Uterus (tissue), 2 donors: ENCODE measurements around the gene CST5.

Source experiments
- CTCF ChIP-seq, 4 experiments: fragments of 200-600 bp in 2 of 4; fragments of 450-650 bp in 2 of 4; sonication (generic) in 2 of 4; IDR thresholded peaks; one replicate each; pipeline ENCODE4 v1.5.1; 2016 to 2019; ENCODE audit warnings: antibody characterized with exemption in 4 of 4, mild to moderate bottlenecking in 2 of 4, moderate library complexity in 1 of 4
- POLR2A ChIP-seq, 2 donors: fragments of 450-650 bp; IDR thresholded peaks; one replicate each; pipeline ENCODE4 v1.6.1; 2016; ENCODE audit warnings: antibody characterized with exemption in 2 of 2, mild to moderate bottlenecking in 1 of 2, moderate library complexity in 1 of 2

DNA sequence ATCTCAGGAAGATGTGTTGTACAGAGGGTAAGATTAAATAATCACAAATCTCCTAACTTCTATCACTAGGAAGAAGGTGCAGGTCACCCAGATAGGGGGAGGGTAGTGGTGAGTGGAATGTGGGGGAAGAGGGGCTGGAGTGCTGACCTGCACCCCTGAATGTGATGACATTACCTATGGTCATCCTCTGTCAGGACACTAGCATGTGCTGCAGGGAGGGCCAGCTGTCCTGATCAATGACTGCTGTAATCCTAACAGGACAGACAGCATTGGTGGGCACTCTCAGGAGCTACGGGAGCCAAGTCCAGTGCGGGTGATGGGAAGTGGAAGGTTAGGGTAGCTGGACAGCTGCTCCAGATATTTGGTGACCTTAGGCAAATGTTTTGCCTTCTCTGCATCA lies 45.2 kb upstream of the CST5 start:
- no peak for TF ChIP-seq CTCF (IDR thresholded peaks at IDR 0.05)
- no peak for TF ChIP-seq POLR2A (IDR thresholded peaks at IDR 0.05)
